GM21529 (cell line): ENCODE measurements around the gene PRRC2C.
A peak's percentile ranks its signal among the peaks of the same experiment; 100 is the strongest.
"Not testable (repeated sequence)": the region's sequence is repeated elsewhere in the genome, so short reads cannot be mapped to it uniquely, and the experiment has no call there.

Experiments
- ATAC-seq: cut with Tn5 transposase; IDR thresholded peaks from one replicate; pipeline ENCODE4 v1.9.1; 2021; ENCODE audit not compliant: unreplicated experiment

PRRC2C gene

DNA sequence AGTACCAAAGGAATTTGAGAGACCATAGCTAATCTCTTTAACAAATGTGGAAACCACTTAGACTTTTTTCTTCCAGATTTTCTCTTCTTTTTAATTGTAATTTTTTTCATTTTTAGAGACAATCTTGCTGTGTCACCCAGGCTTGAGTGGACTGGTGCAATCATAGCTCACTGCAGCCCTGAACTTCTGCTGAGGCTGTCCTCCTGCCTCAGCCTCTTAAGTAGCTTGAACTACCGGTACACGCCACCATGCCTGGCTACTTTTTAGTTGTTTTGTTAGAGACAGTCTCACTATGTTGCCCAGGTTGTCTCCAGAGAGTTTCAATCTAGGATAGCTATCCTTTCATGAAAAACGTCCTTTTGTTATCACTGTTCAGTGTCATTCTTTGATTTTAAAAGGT, 15.0 kb downstream of the PRRC2C start:
- ATAC-seq, result no peak

DNA sequence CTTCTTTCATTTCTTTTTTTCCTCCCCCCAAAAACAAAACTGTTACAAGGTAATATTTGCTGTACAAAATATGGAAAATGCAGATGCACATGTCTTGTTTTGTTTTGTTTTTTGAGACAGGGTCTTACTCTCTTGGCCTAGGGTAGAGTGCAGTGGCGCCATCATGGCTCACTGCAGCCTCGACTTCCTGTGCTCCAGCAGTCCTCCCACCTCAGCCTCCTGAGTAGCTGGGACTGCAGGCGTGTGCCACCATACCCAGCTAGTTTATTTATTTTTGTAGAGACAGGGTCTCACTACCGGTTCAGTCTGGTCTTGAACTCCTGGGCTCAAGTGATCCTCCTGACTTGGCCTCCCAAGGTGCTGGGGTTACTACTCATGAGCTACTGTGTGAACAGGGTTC, 15.5 kb downstream of the PRRC2C start:
- ATAC-seq, result no peak

DNA sequence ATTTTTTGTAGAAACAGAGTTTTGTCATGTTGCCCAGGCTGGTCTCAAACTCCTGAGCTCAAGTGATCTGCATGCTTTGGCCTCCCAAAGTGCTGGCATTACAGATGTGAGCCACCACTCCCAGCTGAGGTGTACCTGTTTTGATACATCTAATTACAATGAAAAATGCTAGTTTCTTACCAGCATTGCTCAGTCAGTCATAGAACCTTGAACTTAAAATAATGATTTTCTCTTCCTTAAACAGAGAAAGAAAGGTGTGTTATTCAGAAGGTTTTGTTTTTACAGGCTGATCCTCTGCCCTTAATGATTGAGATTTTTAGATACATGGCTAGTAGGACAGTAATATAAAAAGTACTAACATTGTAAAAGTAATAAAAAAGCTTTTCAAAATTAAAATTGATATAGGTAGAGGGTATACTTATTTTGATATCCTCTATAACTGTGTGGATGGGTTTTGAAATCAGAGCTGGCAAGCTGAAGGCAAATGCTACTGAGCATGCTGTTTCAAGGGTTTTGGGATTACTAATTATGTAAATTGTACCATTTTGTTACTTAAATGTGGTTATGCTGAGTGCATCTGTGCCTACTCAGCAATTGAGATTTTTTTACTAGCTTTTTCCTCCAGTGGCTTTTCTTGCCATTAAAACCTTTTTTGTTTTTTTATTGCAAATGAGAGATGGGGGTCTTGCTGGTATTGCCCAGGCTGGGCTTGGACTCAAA, 16.1 kb downstream of the PRRC2C start:
- ATAC-seq, result peak; percentile 75

DNA sequence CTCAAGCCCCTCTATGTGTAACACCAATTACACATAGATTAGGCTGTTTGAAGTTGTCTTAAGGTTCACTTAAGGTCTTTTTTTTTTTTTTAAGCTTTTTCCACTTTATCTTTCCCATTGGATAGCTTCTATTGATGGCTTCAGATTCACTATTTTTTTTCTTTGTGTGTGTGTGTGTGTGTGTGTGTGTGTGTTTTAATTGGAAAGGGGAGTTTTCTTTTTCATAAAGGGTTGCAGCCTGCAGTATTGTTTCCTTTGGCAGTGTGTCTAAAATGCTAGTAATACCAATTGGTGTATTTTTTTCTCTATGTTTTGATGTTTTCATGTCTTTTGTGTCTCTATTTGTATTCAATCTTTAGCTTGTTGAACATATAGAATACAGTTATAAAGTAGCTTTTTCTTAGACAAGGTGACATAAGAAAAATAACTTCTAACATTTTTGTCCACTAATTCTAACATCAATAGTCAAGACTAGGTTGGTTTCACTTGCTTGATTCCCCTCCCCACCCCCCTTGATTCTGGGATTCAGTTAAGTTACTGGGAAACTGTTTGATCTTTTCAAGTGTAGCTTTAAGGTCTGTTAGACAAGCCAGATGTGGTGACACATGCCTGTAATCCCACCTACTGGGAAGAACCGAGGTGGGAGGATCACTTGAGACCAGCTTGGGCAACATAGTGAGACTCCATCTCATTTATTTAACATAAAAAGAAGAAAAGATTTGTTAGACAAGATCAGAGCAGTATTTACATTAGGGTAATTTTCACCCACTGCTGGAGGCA, 21.4 kb downstream of the PRRC2C start:
- no peak for ATAC-seq

DNA sequence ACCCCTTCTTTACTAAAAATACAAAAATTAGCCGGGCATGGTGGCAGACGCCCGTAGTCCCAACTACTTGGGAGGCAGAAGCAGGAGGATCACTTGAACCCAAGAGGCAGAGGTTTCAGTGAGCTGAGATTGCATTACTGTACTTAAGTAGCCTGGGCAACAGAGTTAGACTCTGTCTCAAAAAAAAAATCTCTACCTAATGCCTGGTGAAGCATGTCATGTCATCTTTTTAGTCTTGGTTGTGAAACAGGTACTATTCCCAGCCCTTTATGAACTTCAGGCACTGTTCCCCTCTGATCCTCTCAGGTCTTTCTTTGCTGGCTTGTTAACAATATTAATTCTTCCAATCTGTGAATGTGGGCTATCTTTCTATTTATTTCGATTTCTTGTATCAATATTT, 22.1 kb downstream of the PRRC2C start:
- ATAC-seq, result peak; percentile 50

DNA sequence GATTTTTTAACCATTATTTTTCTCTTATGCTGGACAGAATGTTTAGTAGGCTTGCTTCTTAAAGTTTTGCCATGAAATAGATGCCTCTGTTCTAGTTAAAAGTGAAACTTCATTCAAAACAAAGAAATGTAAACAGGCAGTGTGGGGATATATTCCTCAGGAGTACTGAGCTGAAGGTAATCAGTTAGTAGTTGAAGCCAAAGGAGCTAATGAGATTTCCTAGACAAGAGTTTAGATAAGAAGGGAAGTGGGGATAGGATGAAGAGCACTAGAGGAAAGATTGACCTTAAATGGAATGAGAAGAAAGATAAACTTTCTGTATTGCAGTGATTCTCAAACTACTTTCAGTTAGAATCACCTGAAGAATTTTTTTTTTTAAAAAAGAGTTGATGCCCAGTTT, 23.9 kb downstream of the PRRC2C start:
- ATAC-seq, result no peak

DNA sequence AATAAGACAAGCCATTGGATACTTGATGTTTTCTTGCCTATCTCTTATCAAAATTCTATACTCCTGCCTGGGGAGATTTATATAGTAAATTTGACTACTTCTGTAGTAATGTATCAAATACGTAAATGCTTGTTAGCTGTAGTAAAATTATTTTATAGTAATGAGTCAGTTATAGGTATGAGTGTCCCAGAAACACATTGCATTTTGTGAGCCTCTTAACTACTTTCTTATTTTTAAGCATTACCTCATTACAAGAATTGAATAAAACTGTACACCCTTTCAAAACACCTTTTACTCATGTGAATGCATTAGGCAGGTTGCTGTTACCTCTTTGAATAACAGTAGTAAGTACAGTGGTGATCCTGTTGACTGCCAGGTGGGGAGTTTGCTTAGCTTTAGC, 28.4 kb downstream of the PRRC2C start:
- ATAC-seq, result no peak

DNA sequence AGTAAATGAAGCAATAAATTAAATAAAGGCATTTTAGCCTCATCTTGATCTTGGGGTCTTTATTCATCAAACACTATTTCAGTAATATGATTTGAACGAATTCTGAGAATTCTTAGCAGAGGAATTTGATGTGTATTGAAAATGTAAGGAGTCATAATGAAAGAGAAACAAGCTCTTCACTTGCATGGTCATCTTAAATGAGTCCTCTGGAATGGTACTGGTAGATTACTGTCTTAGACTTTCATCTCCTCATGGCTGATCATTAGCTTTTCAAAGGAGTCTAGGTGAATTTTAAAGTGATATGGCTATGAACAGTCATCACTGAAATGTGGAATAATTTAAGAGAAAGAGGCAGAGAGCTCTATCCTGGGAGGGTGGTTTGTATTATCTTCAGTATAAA, 30.0 kb downstream of the PRRC2C start:
- ATAC-seq, result no peak

DNA sequence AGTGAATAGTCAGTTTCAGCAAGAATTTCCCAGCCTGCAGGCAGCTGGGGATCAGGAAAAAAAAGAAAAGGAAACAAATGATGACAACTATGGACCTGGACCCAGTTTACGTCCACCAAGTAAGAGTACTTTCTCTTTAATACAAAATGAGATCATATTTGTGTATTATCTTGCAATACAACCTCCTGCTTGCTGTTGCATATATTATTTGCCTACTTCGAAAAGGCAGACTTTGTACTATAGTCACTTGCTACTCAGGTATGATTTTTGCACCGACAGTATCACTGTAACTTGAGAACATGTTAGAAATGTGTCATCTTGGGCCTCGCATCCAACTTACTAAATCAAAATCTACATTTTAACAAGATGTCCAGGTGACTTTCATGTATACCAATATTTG, 30.4 kb downstream of the PRRC2C start:
- ATAC-seq, result no peak

DNA sequence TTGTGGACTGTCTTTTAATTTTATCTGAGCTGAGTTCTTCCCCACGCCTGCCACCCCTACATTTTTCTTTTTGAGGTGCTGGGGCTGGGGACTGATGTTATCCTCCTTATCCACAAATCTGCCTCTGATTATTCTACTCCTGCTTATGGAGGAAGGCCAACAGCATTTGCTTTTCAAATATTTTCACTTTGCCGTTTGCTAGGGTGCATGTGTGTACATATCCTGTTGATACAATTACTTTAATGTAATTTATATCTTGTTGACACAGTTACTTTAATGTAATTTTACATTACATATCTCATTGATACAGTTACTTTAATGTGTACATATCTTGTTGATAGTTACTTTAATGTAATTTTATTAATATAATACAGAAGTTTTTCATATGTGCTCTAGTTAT, 36.2 kb downstream of the PRRC2C start:
- no peak for ATAC-seq

DNA sequence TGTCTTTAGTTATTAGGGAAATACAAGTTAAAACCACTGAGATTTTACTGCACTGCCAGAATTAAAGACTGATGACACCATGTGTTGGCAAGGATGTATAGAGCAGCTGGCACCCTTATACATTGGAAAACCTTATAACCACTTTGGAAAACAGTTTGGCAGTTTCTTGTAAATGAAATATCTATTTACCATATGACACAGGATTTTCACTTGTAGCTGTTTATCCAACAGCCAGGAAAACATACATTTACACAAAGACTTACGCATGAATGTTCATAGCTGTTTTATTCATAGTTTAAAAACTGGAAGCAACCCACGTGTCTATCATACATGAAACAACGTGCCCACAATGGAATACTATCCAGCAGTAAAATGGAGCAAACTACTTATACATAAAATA, 45.3 kb downstream of the PRRC2C start:
- ATAC-seq, result no peak

DNA sequence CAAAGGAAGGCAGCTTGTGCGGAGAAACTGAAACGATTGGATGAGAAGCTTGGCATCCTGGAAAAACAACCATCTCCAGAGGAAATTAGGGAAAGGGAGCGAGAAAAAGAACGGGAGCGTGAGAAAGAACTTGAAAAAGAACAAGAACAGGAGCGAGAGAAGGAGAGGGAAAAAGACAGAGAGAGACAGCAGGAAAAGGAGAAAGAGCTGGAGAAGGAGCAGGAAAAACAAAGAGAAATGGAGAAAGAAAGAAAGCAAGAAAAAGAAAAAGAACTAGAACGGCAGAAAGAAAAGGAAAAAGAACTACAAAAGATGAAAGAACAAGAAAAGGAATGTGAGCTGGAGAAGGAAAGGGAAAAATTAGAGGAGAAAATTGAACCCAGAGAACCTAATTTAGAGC, 47.2 kb downstream of the PRRC2C start:
- no peak for ATAC-seq

DNA sequence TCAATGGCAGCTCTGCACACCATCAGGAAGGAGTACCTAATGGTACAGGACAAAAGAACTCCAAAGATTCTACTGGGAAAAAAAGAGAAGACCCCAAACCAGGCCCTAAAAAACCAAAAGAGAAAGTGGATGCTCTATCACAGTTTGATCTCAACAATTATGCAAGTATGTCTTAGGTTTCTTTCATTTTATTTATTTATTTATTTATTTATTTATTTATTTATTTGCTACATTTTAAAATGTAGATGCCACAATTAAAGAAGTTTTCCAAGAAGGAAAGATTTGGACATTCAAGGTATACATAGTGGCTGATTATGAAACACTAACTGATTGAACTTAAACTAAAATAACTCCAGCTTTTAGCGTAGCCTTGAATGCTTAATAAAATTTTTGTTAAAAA, 60.2 kb downstream of the PRRC2C start:
- no peak for ATAC-seq

DNA sequence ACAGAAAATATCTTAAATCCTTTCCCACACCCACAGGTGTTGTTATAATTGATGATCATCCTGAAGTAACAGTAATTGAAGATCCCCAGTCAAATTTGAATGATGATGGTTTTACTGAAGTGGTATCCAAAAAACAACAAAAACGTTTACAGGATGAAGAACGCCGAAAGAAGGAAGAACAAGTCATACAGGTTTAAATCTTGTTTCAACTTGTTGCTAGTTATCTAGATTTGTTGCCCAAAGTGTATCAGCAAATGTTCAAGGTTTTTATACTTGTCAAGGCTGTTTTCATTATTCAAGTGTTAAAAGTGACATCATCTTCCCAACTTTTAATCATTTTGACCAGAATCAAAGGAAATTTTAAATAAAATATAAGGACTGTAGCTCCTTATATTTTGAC, 64.7 kb downstream of the PRRC2C start:
- no peak for ATAC-seq

DNA sequence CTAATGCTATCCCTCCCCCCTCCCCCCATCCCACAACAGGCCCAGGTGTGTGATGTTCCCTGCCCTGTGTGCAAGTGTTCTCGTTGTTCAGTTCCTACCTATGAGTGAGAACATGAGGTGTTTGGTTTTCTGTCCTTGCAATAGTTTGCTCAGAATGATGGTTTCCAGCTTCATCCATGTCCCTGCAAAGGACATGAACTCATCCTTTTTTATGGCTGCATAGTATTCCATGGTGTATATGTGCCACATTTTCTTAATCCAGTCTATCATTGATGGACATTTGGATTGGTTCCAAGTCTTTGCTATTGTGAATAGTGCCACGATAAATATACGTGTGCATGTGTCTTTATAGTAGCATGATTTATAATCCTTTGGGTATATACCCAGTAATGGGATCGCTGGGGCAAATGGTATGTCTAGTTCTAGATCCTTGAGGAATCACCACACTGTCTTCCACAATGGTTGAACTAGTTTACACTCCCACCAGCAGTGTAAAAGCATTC, 65.3 kb downstream of the PRRC2C start:
- ATAC-seq, result not testable (repeated sequence)

DNA sequence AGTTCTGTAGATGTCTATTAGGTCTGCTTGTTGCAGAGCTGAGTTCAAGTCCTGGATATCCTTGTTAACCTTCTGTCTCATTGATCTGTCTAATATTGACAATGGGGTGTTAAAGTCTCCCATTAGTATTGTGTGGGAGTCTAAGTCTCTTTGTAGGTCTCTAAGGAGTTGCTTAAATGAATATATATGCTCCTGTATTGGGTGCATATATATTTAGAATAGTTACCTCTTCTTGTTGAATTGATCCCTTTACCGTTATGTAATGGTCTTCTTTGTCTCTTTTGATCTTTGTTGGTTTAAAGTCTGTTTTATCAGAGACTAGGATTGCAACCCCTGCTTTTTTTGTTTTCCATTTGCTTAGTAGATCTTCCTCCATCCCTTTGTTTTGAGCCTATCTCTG, 68.6 kb downstream of the PRRC2C start:
- ATAC-seq, result not testable (repeated sequence)

DNA sequence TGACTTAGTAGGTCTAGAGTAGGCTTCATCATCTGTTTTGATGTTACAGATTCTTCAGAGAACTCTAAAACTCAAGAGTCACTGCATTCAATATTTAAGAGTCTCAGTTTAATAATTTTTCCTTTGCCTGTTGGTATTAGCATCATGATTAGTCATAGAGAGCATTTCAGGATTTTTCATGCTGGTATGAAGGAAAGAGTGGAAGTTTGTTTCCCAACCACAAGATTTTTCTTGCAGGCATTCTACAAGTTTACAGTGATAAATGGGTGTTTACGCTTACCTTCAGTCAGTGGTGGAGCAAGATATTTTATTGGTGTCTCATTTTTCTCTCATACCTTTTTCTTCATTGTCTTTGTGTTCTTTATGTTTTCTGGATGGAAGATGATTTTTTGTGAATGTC, 78.3 kb downstream of the PRRC2C start:
- ATAC-seq, result no peak

DNA sequence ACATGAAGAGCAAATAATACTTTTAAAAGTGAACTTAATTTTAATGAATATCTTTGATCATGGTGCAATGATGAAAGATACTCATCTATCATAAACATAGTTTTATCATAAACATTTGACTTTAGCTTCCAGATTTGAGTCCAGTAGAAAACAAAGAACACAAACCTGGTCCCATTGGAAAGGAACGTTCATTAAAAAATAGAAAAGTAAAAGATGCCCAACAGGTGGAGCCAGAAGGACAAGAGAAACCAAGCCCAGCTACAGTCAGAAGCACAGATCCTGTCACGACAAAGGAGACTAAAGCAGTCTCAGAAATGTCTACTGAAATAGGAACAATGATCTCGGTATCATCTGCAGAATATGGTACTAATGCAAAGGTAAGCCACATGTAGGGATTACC, 81.1 kb downstream of the PRRC2C start:
- no peak for ATAC-seq

DNA sequence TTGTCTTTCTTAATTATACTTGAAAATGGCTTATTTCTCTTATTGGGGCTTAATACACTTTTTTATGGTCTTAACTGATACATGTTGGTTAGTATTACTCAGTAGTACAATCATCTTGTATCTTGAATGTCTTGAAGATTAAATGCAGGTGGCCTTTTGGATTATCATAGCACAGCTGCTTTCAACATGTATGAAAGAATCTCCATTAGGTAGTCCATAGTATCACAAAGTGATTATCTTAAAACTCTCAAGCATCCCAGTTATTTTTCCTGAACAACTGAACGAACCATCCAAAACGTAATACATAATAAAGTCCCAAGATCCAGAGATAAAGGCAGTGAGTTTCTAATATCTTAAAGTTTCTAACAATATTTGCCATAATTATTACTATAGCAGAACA, 85.0 kb downstream of the PRRC2C start:
- no peak for ATAC-seq

DNA sequence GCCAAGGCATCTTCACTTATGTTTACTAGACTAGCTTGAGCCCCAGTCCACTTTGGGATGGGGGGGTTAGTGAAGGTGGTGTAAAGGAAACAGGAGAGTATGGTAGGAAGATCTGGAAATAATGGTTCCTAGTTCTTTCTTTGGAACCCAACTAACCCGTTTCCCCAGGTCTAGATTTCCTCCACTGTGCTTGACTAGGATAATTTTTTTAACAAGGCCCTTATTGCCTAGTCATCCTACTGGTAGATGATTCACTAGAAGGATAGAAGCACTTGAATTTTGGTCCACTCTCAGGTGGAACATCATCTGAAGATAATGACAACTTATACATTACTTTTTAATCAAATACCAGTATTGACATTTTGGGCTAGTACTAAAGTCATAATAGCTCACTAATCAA, 90.8 kb downstream of the PRRC2C start:
- no peak for ATAC-seq

DNA sequence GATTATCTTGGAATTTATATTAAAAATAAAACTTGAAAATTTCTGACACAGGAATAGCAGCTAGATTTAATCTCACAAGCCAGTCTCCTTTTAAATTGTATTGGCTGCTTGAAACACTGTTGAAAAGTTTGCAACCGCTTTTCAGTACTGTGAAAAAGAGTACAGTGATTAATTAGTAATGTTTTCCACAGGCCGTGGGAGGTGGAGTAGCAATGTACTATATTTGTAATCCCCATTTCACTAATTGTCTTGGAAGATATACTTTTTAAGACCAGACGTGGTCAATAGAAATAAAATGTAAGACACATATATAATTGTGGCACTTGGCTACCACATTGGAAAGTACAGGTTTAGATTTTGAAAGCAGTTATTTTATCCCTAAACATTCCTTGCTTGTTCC, 95.9 kb downstream of the PRRC2C start:
- no peak for ATAC-seq

DNA sequence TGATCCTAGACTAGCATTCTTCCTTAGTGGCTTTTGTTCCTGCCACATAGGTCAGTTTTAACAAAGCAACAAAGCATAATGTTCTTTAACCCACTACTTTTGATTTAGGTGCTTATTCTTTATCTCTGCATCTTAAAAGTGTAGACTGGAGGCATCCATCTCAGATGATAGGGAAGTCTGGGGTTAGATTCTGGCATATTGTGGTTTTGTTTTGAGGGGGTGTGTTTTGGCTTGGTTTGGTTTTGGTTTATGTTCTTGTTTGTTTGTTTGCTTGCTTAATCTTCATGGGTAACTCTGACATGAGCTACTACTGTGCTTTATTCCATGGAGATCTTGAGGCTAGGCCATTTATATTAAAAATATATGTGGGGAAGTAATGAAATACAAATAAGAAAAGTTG, 96.4 kb downstream of the PRRC2C start:
- no peak for ATAC-seq

DNA sequence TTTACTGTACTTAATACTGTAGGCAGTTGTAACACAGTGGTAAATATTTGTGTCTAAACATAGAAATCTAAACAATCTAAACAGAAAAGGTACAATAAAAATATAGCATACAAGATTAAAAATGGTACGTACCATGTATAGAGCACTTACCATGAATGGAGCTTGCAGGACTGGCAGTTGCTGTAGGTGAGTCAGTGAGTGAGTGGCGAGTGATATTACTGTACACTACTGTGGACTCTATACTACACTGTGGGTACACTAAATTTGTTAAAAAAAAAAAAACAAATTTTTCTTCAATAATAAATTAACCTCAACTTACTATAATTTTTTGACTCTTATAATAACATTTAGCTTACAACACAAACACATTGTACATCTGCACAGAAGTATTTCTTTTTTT, 97.3 kb downstream of the PRRC2C start:
- ATAC-seq, result no peak
